Activated CD4-positive, alpha-beta T cell treated with anti-CD3 and anti-CD28 coated beads, Interleukin-10, Interleukin-2, amounts not matched to agents 100 ng/mL and 50 ng/mL, durations not matched to agents 16 hours and 8 hours (primary cell): ENCODE data around the gene MMP2.
A peak's percentile ranks its signal among the peaks of the same experiment; 100 is the strongest.

Experiments used
- DNase-seq: peaks from one replicate; pipeline ENCODE4 v3.0.0-alpha.2; 2020

Gene MMP2

GRCh38 chr16:55495616-55496289, 16.8 kb downstream of the MMP2 start:
- DNase-seq = no peak

- DNase-seq = no peak
These were observed 17.6 kb downstream of the MMP2 start for GRCh38 chr16:55496509-55497145.

- DNase-seq = no peak
These were observed 18.6 kb downstream of the MMP2 start for GRCh38 chr16:55497558-55497957.

DNA sequence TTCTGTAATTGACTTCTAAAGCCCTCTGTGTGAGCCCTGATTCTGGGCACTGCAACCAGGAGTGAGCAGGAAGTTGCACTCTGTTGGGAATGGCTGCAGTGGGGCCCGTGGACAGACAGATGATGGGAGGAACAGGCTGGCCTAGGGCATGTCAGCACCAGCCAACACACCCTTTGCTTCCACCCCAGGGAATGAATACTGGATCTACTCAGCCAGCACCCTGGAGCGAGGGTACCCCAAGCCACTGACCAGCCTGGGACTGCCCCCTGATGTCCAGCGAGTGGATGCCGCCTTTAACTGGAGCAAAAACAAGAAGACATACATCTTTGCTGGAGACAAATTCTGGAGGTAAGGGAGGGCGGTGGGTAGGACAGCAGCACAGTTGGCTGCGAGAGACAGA, 19.1 kb downstream of the MMP2 start:
- DNase-seq = no peak

GRCh38 chr16:55499281-55499680, 20.3 kb downstream of the MMP2 start:
- no peak for DNase-seq

DNA sequence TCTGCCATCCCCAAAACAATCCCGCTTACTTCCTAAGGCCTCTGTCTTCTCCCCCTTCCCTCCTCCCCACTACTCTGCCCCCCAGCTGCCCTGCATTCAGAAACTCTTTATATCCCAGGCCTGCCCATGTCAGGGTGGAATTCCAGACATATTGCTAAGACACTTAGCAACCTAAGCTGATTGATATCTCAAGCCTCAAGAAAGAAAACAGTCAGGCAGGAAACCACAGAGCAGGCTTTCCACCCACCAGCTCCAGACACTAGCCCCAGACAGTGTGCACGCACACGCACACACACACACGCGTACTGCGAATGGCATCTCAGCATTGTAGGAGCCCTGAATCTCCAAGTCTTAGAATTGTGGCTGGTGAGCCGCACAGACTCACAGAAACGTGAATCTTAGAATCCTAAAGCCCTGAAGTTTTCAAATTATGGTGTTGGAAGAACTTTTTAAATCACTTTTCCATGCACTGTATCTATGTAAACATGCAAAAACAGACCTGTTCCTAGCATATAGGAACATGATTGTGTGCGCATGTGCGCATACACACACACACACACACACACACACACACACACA, 21.0 kb downstream of the MMP2 start:
- DNase-seq = peak; percentile 74

DNA sequence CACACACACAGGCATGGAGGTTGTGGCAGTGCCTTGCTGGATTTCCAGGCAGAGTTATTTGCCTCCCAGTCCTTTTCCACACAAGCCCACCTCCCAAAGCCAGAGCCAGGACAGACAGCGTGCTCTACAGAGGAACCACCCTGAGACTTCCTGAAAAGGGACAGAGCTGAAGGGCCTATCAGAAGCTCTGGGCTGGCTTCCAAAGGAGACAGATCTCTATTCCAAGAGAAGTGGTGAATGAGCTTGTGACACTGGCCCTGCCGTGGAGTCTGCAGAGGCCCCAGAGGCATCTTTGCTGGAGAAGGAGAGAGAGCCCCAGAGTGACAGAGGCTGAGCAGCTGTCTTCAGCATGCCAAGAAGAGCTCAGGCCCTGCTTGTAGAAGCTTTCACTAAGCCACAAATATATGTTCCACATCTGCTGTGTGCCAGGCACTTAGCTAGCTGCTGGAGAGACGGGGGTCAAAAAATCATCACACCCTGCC, 21.6 kb downstream of the MMP2 start:
- peak; percentile 13 for DNase-seq

- no peak for DNase-seq
These were observed 22.7 kb downstream of the MMP2 start for GRCh38 chr16:55501549-55502322.

GRCh38 chr16:55502801-55503366, 23.9 kb downstream of the MMP2 start:
- no peak for DNase-seq

GRCh38 chr16:55503726-55504550, 24.9 kb downstream of the MMP2 start:
- no peak for DNase-seq

DNA sequence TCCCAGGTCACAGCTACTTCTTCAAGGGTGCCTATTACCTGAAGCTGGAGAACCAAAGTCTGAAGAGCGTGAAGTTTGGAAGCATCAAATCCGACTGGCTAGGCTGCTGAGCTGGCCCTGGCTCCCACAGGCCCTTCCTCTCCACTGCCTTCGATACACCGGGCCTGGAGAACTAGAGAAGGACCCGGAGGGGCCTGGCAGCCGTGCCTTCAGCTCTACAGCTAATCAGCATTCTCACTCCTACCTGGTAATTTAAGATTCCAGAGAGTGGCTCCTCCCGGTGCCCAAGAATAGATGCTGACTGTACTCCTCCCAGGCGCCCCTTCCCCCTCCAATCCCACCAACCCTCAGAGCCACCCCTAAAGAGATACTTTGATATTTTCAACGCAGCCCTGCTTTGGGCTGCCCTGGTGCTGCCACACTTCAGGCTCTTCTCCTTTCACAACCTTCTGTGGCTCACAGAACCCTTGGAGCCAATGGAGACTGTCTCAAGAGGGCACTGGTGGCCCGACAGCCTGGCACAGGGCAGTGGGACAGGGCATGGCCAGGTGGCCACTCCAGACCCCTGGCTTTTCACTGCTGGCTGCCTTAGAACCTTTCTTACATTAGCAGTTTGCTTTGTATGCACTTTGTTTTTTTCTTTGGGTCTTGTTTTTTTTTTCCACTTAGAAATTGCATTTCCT, 26.5 kb downstream of the MMP2 start:
- no peak for DNase-seq

- DNase-seq = no peak
These were observed 27.1 kb downstream of the MMP2 start for GRCh38 chr16:55506083-55506482.

DNA sequence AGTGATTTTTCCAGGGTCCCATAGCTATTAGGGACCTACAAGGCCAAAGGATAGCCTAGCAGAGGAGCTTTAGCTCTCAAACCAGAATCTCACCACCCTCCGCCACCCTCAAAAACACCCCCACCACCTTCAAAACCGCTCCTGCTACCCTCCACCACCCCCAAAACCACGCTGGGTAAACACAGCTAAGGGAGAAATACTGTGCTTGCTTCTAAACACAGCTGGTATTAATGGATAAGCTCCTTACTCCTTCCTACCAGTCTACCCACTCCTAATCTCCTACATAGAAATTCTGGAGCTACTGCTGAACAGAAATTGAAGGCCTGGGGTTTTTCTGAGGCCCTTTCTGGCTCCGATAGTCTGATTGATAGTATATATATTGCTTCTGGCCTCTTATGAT, 27.7 kb downstream of the MMP2 start:
- no peak for DNase-seq

DNA sequence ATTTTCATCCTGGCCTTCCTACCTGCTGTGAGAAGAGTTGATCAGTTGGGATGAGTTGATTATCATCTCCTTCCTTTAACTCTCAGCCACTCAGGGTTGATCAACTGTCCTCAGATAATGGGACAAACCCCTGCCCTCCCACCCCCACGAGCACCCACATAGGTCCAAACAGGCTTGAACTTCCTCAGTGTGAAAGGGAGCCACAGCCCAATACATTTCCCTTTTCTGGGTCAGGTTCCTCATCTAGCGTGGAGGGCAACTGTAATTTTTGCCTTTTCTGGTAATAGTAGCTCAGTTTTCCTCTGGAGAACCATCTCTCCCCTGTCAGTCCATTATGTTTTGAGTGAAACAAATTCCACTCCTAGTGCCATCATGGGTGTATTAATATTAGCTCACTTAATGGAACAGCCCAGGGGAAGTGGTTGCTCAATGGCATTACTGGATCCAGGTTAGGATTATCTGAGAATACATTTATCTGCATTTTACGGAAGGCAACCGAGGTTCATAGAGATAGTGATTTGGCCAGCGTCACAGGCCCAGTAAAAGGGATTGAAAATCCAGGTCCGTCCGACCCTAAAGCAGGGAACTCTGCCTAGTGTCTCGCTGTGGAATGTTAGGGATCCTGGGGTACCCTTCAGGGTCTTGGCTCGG, 29.4 kb downstream of the MMP2 start:
- DNase-seq = no peak

DNA sequence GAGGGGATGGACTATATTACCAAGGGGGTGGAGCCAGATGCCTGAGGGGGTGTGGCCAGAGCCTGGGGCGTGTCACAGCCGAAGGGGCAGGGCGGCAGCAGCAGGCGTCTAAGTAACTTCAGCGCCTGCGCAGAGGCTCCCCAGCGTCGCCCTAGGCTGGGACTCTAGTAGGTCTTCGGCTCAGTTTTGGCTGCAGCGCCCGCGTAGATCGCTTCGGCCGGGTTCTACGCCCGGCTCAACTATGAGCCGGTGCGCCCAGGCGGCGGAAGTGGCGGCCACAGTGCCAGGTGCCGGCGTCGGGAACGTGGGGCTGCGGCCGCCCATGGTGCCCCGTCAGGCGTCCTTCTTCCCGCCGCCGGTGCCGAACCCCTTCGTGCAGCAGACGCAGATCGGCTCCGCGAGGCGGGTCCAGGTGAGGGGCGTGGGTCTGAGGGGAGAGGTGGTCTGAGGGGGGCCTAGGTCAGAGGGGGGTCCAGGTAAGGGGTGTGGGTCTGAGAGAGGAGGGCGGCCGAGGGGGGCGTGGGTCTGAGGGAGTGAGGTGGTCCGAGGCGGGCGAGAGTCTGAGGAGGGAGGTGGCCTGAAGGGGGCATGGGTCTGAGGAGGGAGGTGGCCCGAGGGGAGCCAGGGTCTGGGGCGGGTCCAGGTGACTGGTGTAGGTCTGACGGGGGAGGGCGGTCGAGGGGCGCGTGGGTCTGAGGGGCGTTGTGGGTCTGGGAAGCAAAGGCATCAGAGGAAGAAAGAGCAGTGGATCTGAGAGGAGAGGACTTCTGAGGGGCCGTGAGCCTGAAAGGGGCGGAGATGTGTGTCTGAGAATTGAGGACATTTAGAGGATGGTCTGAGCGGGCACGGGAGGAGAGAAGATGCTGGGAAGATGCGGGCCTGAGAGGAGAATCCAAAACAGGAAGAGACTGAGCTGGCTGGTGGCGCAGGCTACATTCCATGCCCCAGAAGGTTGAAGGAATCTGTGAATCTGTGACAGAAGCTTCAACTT, 30.2 kb downstream of the MMP2 start, which contains the start of gene LPCAT2:
TSS of gene LPCAT2 (plus strand) at position 132 of the 991 bp plus-strand sequence. CDS start at position 242, 110 bp downstream.
- peak; percentile 76 for DNase-seq

- no peak for DNase-seq
These were observed 31.3 kb downstream of the MMP2 start for GRCh38 chr16:55510185-55510805.

- DNase-seq = no peak
These were observed 33.9 kb downstream of the MMP2 start for GRCh38 chr16:55512941-55513340.

GRCh38 chr16:55513616-55514015, 34.6 kb downstream of the MMP2 start:
- DNase-seq = no peak

DNA sequence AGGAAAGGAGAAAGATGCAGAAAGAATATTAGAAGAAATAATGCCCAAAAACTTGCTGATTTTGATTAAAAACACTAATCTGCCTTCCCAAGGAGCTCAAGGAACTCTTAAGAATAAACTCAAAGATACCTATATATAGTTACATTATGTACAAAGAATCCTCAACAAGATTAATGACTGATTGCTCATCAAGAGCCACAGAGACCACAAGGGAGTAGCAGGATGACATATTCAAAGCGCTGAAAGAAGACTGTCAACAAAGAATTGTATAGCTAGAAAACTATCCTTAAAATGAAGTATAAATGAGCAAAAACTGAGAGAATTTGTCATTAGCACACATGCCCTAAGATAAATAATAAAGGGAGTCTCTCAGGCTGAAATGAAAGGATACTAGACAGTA, 36.1 kb downstream of the MMP2 start:
- DNase-seq = peak; percentile 13
